Right atrium auricular region (tissue), 2 donors: Measurements from ENCODE around the gene ATP1A4. TPM values are rescaled to one million over a fixed set of nuclear protein-coding genes. Genes with fewer than 3 reads are reported as not detected.

Experiments
- DNase-seq: peaks from one replicate; pipeline ENCODE4 v3.0.0-alpha.2; 2019; ENCODE audit warnings: low spot score
- H3K27ac ChIP-seq, 2 donors: fragments of 200-600 bp; sonication (generic); 1 replicate in 1 of 2; 2 replicates in 1 of 2; pipeline ENCODE4 v1.5.1; 2016 to 2019
- H3K27me3 ChIP-seq, 2 donors: fragments of 200-600 bp; sonication (generic); one replicate each; pipeline versions ENCODE4 v1.5.1 to v1.6.0; 2017 to 2019
- H3K36me3 ChIP-seq: fragments of 200-600 bp; sonication (generic); one replicate; pipeline ENCODE4 v1.5.1; 2016
- H3K4me1 ChIP-seq, 2 donors: fragments of 200-600 bp; sonication (generic); one replicate each; pipeline versions ENCODE4 v1.5.1 to v1.6.0; 2017 to 2019
- H3K4me3 ChIP-seq, 2 donors: fragments of 200-600 bp; sonication (generic); 1 replicate in 1 of 2; 2 replicates in 1 of 2; pipeline ENCODE4 v1.5.1; 2017 to 2019; ENCODE audit warnings: mild to moderate bottlenecking in 1 of 2, moderate library complexity in 1 of 2
- H3K9me3 ChIP-seq, 2 donors: fragments of 200-600 bp; sonication (generic); one replicate each; pipeline ENCODE4 v1.5.1; 2019
- CTCF ChIP-seq, 2 donors: fragments of 200-600 bp; sonication (generic); IDR thresholded peaks; one replicate each; pipeline ENCODE4 v1.5.1; 2019; ENCODE audit warnings: antibody characterized with exemption in 2 of 2
- total RNA-seq, 2 donors: library from RNA; depleted of rRNA; stranded (reverse); fragments of >200 nt; gene quantifications; one replicate each; pipeline ENCODE4 v1.1.0, GENCODE V29; 2016

Gene ATP1A4
- total RNA-seq, 2 donors from 2014 or later = not detected

- no peaks in the 10 kb centered on the region for H3K36me3 ChIP-seq
- H3K27me3 ChIP-seq = no peaks in the 10 kb centered on the region
- no peak overlapping the region for H3K4me3 ChIP-seq
- no peaks in the 10 kb centered on the region for H3K9me3 ChIP-seq
- H3K4me1 ChIP-seq = no peaks in the 10 kb centered on the region
- TF ChIP-seq CTCF (IDR thresholded peaks at IDR 0.05) = no peak
- DNase-seq = no peak
- no peak overlapping the region for H3K27ac ChIP-seq
These were observed 27.9 kb downstream of the ATP1A4 start for GRCh38 chr1:160179336-160179735.

DNA sequence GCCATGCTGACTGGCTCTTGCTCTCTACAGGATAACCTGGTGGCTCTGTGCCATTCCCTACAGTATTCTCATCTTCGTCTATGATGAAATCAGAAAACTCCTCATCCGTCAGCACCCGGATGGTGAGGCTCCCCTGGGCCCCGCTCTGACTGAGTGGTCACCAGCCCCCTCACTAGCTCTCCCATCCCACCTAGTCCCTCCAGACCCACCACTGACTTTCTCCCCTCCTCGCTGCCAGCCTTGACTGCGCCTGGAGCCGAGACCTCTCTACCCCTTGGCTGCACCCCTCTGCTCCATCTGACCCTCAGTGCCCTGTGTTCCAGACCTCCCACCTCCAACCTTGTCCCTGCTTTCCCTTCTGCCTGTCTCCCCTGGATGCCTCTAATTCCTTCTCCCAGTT, 34.8 kb downstream of the ATP1A4 start:
- no peak overlapping the region for H3K27ac ChIP-seq

DNA sequence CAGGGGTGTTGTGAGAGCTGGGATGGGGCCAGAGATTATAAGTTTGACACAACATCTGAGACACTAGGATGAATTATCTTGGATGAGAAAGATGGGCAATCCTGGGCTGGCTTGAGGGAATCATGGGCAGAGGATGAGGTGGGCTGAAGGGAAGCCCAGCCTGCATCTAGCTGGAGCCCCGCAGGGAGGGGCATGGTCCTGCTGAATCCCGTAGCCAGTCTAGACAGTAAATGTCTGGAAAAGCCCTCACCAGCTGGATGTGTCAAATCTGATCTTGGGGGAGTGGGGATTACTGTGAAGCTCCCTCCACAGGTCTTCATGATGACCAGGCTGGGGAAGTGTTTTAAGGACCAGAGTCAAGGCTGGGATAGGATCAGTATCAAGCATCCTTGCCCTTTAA, 35.3 kb downstream of the ATP1A4 start:
- H3K4me3 ChIP-seq = no peak overlapping the region
- peaks cover 0 to 14% of the 10 kb centered on the region in 2 donors for H3K4me1 ChIP-seq
- H3K36me3 ChIP-seq = no peaks in the 10 kb centered on the region
- no peak overlapping the region for H3K27ac ChIP-seq
- TF ChIP-seq CTCF (IDR thresholded peaks at IDR 0.05) = no peak
- no peaks in the 10 kb centered on the region for H3K9me3 ChIP-seq
- no peaks in the 10 kb centered on the region for H3K27me3 ChIP-seq
- DNase-seq = no peak

More for the DNA sequence above, 34.8 kb downstream of the ATP1A4 start:
- no peak for DNase-seq
- H3K27me3 ChIP-seq = no peaks in the 10 kb centered on the region
- H3K36me3 ChIP-seq = no peaks in the 10 kb centered on the region
- H3K4me3 ChIP-seq = no peak overlapping the region
- peaks cover 0 to 14% of the 10 kb centered on the region in 2 donors for H3K4me1 ChIP-seq
- no peaks in the 10 kb centered on the region for H3K9me3 ChIP-seq
- TF ChIP-seq CTCF (IDR thresholded peaks at IDR 0.05) = no peak

GRCh38 chr1:160187407-160187806, 36.0 kb downstream of the ATP1A4 start:
- DNase-seq = no peak
- TF ChIP-seq CTCF (IDR thresholded peaks at IDR 0.05) = no peak
- Histone ChIP-seq H3K4me3 (no peak overlapping the region), H3K27me3 (no peaks in the 10 kb centered on the region), H3K9me3 (no peaks in the 10 kb centered on the region), H3K4me1 (peaks cover 0 to 14% of the 10 kb centered on the region in 2 donors), H3K27ac (no peak overlapping the region), H3K36me3 (no peaks in the 10 kb centered on the region)

- DNase-seq = no peak
- no peaks in the 10 kb centered on the region for H3K36me3 ChIP-seq
- H3K9me3 ChIP-seq = no peaks in the 10 kb centered on the region
- peaks cover 0 to 22% of the 10 kb centered on the region in 2 donors for H3K4me1 ChIP-seq
- no peaks in the 10 kb centered on the region for H3K27me3 ChIP-seq
- no peak for TF ChIP-seq CTCF (IDR thresholded peaks at IDR 0.05)
- H3K4me3 ChIP-seq = no peak overlapping the region
- no peak overlapping the region for H3K27ac ChIP-seq
These were observed 36.9 kb downstream of the ATP1A4 start for GRCh38 chr1:160188341-160188740.
